Astrocyte (in vitro differentiated cells and primary cell): Measurements from ENCODE around the gene USP32.

Experiments used
- EZH2 ChIP-seq: IDR thresholded peaks from 2 replicates; pipeline ENCODE4 v1.6.1; 2012; ENCODE audit warnings: mild to moderate bottlenecking, low read length, inconsistent platforms; ENCODE audit not compliant: insufficient read depth
- TF ChIP-seq, protein P1 (sequence below): IDR thresholded peaks from 2 replicates; pipeline ENCODE4 v1.5.1; 2011; ENCODE audit warnings: low read depth, mild to moderate bottlenecking, inconsistent platforms, low read length, moderate library complexity; ENCODE audit not compliant: insufficient read depth

DNA sequence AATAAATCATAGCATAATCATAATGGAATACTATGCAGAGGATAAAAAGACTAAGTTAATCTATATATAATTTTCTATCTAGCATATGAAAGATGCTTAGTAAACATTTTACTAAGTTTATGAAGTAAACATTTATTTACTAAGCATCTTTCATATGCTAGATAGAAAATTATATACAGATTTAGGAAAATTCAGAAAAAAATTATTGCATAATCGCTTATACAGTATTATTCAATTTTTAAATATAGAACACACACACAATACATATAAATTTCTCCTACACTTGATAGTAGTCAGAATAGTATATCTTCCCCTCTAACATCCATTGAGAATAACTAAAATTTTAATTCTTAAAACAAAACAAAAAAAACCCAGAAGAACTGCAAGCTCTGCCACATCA, 131.4 kb downstream of the USP32 start:
- TF ChIP-seq, protein P1, sequence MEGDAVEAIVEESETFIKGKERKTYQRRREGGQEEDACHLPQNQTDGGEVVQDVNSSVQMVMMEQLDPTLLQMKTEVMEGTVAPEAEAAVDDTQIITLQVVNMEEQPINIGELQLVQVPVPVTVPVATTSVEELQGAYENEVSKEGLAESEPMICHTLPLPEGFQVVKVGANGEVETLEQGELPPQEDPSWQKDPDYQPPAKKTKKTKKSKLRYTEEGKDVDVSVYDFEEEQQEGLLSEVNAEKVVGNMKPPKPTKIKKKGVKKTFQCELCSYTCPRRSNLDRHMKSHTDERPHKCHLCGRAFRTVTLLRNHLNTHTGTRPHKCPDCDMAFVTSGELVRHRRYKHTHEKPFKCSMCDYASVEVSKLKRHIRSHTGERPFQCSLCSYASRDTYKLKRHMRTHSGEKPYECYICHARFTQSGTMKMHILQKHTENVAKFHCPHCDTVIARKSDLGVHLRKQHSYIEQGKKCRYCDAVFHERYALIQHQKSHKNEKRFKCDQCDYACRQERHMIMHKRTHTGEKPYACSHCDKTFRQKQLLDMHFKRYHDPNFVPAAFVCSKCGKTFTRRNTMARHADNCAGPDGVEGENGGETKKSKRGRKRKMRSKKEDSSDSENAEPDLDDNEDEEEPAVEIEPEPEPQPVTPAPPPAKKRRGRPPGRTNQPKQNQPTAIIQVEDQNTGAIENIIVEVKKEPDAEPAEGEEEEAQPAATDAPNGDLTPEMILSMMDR: no peak
- TF ChIP-seq EZH2: no peak
